HepG2 (cell line): Measurements from ENCODE around the gene MACROD2. TPM values are rescaled to one million over a fixed set of nuclear protein-coding genes. Genes with fewer than 3 reads are reported as not detected.
A peak's percentile ranks its signal among the peaks of the same experiment; 100 is the strongest.

ENCODE experiments used
- DRAP1 ChIP-seq: IDR thresholded peaks from 2 replicates; pipeline ENCODE4 v1.6.1; 2016; ENCODE audit warnings: missing genetic modification reagents, missing compliant biosample characterization
- ETV5 ChIP-seq: IDR thresholded peaks from 2 replicates; pipeline ENCODE4 v1.6.1; 2018; ENCODE audit warnings: missing biosample characterization, missing genetic modification reagents, inconsistent platforms, borderline replicate concordance
- FOXK2 ChIP-seq: fragments of 450-650 bp; IDR thresholded peaks from 2 replicates; pipeline ENCODE4 v1.6.1; 2016
- HCFC1 ChIP-seq: fragments of 150-350 bp; IDR thresholded peaks from 2 replicates; pipeline ENCODE4 v1.6.1; 2014; ENCODE audit warnings: low read depth, low read length
- HOXA5 ChIP-seq: sonication (generic); formaldehyde crosslinking; IDR thresholded peaks from 2 replicates; pipeline ENCODE4 v1.4.0; 2020; ENCODE audit warnings: missing genetic modification reagents
- KDM1A ChIP-seq: IDR thresholded peaks from 2 replicates; pipeline ENCODE4 v1.6.1; 2016; ENCODE audit warnings: missing compliant biosample characterization
- KDM2A ChIP-seq: sonication (generic); formaldehyde crosslinking; IDR thresholded peaks from 2 replicates; pipeline ENCODE4 v1.4.0; 2020; ENCODE audit warnings: low read depth, missing genetic modification reagents, borderline replicate concordance
- PCBP1 ChIP-seq: fragments of 200-400 bp; formaldehyde crosslinking; IDR thresholded peaks from 2 replicates; pipeline ENCODE4 v1.6.1; 2017; ENCODE audit warnings: mild to moderate bottlenecking, low read depth, low read length, borderline replicate concordance
- REXO4 ChIP-seq: sonication (generic); formaldehyde crosslinking; IDR thresholded peaks from 2 replicates; pipeline ENCODE4 v1.8.0; 2022; ENCODE audit warnings: missing genetic modification reagents, mild to moderate bottlenecking, borderline replicate concordance
- SMARCC2 ChIP-seq: fragments of 450-650 bp; IDR thresholded peaks from 2 replicates; pipeline ENCODE4 v1.6.1; 2017; ENCODE audit warnings: antibody characterized with exemption, mild to moderate bottlenecking
- SUZ12 ChIP-seq: fragments of 150-350 bp; IDR thresholded peaks from 2 replicates; pipeline ENCODE4 v1.6.1; 2014; ENCODE audit warnings: low read depth, low read length
- XRCC5 ChIP-seq: fragments of 200-400 bp; formaldehyde crosslinking; optimal IDR thresholded peaks from 2 replicates; pipeline ENCODE3; 2017; ENCODE audit warnings: mild to moderate bottlenecking, low read length
- YY1 ChIP-seq: IDR thresholded peaks from 2 replicates; pipeline ENCODE4 v1.6.1; 2011; ENCODE audit warnings: low read length, low read depth, moderate library complexity, mild to moderate bottlenecking; ENCODE audit not compliant: insufficient read depth, insufficient replicate concordance
- ZNF383 ChIP-seq: sonication (generic); formaldehyde crosslinking; IDR thresholded peaks from 2 replicates; pipeline ENCODE4 v1.4.0; 2020; ENCODE audit warnings: missing genetic modification reagents, mild to moderate bottlenecking, borderline replicate concordance
- ZNF546 ChIP-seq: sonication (generic); formaldehyde crosslinking; conservative IDR thresholded peaks from 2 replicates; pipeline ENCODE4 v1.8.1; 2023; ENCODE audit warnings: mild to moderate bottlenecking, missing genetic modification reagents
- ZNF609 ChIP-seq: sonication (generic); formaldehyde crosslinking; IDR thresholded peaks from 2 replicates; pipeline ENCODE4 v1.4.0; 2020; ENCODE audit warnings: mild to moderate bottlenecking, missing genetic modification reagents, borderline replicate concordance
- ZNF614 ChIP-seq: IDR thresholded peaks from 2 replicates; pipeline ENCODE4 v1.6.1; 2018; ENCODE audit warnings: missing biosample characterization, missing genetic modification reagents, inconsistent platforms, borderline replicate concordance
- ZNF644 ChIP-seq: IDR thresholded peaks from 2 replicates; pipeline ENCODE4 v1.6.1; 2016; ENCODE audit warnings: low read depth
- ZNF670 ChIP-seq: sonication (generic); formaldehyde crosslinking; IDR thresholded peaks from 2 replicates; pipeline ENCODE4 v1.8.0; 2022; ENCODE audit warnings: mild to moderate bottlenecking, missing genetic modification reagents, borderline replicate concordance
- ZNF790 ChIP-seq: sonication (generic); formaldehyde crosslinking; IDR thresholded peaks from 2 replicates; pipeline ENCODE4 v1.8.0; 2022; ENCODE audit warnings: missing genetic modification reagents, mild to moderate bottlenecking, borderline replicate concordance
- polyA plus RNA-seq, 8 experiments: library from polyadenylated mRNA; depleted of rRNA in 3 of 8; stranded (reverse) in 7 of 8; unstranded in 1 of 8; fragments of >200 nt; fragmentation: Illumina TruSeq in 4 of 8; extraction: Trizol in 4 of 8; gene quantifications; 2 replicates each; pipeline versions ENCODE4 v1.2.1 to v1.2.3, GENCODE V29; 2011 to 2016; ENCODE audit warnings: low read depth in 4 of 8, missing spikeins in 1 of 8, mixed read lengths in 1 of 8; ENCODE audit not compliant: insufficient read depth in 1 of 8
- total RNA-seq, 5 experiments: library from RNA; depleted of rRNA; stranded (reverse); fragments of >200 nt; fragmentation: Illumina TruSeq; extraction: Trizol; gene quantifications; 2 replicates each; pipeline ENCODE4 v1.2.3, GENCODE V29; 2016; ENCODE audit warnings: low read depth in 1 of 5
- TF ChIP-seq, protein P1 (sequence below): sonication (generic); formaldehyde crosslinking; IDR thresholded peaks from 2 replicates; pipeline ENCODE4 v1.5.0; 2020; ENCODE audit warnings: mild to moderate bottlenecking, missing genetic modification reagents
- TF ChIP-seq, protein P2 (sequence below): sonication (generic); formaldehyde crosslinking; IDR thresholded peaks from 2 replicates; pipeline ENCODE4 v1.5.0; 2020; ENCODE audit warnings: mild to moderate bottlenecking, missing genetic modification reagents, moderate library complexity

Gene MACROD2
- total and polyA plus RNA-seq, 2 of the 13 experiments (the other 11 are each of a cell fraction or from before 2014, with no cell fraction given): 0.13 to 0.51 TPM

- TF ChIP-seq HCFC1 (no peak), ZNF383 (CRISPR knock-in tag) (no peak), REXO4 (CRISPR knock-in tag) (no peak), KDM2A (CRISPR knock-in tag) (peak; percentile 66; the same call in 1 of the 2 replicates), DRAP1 (no peak), FOXK2 (no peak), PCBP1 (no peak), ZNF609 (CRISPR knock-in tag) (no peak), KDM1A (CRISPR knock-in tag) (no peak), ZNF614 (CRISPR knock-in tag) (no peak), XRCC5 (peak; percentile 93), ZNF670 (CRISPR knock-in tag) (no peak), ETV5 (CRISPR knock-in tag) (no peak), SMARCC2 (no peak), ZNF644 (CRISPR knock-in tag) (peak; percentile 73; the same call in 1 of the 2 replicates), ZNF546 (CRISPR knock-in tag) (no peak), YY1 (peak; percentile 57), ZNF790 (CRISPR knock-in tag) (no peak), SUZ12 (no peak), HOXA5 (peak; percentile 64; the same call in 1 of the 2 replicates)
- TF ChIP-seq, protein P1, sequence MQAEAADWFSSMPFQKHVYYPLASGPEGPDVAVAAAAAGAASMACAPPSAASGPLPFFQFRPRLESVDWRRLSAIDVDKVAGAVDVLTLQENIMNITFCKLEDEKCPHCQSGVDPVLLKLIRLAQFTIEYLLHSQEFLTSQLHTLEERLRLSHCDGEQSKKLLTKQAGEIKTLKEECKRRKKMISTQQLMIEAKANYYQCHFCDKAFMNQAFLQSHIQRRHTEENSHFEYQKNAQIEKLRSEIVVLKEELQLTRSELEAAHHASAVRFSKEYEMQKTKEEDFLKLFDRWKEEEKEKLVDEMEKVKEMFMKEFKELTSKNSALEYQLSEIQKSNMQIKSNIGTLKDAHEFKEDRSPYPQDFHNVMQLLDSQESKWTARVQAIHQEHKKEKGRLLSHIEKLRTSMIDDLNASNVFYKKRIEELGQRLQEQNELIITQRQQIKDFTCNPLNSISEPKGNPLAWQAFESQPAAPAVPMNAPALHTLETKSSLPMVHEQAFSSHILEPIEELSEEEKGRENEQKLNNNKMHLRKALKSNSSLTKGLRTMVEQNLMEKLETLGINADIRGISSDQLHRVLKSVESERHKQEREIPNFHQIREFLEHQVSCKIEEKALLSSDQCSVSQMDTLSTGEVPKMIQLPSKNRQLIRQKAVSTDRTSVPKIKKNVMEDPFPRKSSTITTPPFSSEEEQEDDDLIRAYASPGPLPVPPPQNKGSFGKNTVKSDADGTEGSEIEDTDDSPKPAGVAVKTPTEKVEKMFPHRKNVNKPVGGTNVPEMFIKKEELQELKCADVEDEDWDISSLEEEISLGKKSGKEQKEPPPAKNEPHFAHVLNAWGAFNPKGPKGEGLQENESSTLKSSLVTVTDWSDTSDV (CRISPR knock-in tag): no peak
- TF ChIP-seq, protein P2, sequence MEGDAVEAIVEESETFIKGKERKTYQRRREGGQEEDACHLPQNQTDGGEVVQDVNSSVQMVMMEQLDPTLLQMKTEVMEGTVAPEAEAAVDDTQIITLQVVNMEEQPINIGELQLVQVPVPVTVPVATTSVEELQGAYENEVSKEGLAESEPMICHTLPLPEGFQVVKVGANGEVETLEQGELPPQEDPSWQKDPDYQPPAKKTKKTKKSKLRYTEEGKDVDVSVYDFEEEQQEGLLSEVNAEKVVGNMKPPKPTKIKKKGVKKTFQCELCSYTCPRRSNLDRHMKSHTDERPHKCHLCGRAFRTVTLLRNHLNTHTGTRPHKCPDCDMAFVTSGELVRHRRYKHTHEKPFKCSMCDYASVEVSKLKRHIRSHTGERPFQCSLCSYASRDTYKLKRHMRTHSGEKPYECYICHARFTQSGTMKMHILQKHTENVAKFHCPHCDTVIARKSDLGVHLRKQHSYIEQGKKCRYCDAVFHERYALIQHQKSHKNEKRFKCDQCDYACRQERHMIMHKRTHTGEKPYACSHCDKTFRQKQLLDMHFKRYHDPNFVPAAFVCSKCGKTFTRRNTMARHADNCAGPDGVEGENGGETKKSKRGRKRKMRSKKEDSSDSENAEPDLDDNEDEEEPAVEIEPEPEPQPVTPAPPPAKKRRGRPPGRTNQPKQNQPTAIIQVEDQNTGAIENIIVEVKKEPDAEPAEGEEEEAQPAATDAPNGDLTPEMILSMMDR (CRISPR knock-in tag): peak; percentile 83
Observed at GRCh38 chr20:15708984-15709598, 1713.8 kb downstream of the MACROD2 start (continued).
